Transverse colon (tissue), 4 donors: ENCODE data around the gene STMP1.

ENCODE experiments used
- POLR2A ChIP-seq: fragments of 450-650 bp; IDR thresholded peaks from one replicate; pipeline ENCODE4 v1.6.1; 2016; ENCODE audit warnings: antibody characterized with exemption, mild to moderate bottlenecking, moderate library complexity
- POLR2AphosphoS5 ChIP-seq, 3 donors: sonication (generic); formaldehyde crosslinking; IDR thresholded peaks; one replicate each; pipeline ENCODE4 v1.6.1; 2016; ENCODE audit warnings: antibody characterized with exemption in 3 of 3
- TF ChIP-seq, protein P1 (sequence below), 5 experiments: fragments of 200-600 bp in 3 of 5; fragments of 450-650 bp in 2 of 5; sonication (generic) in 3 of 5; IDR thresholded peaks; 1 replicate in 2 of 5; 2 replicates in 3 of 5; pipeline ENCODE4 v1.5.1; 2016 to 2017; ENCODE audit warnings: antibody characterized with exemption in 5 of 5, inconsistent platforms in 3 of 5, mild to moderate bottlenecking in 2 of 5, moderate library complexity in 1 of 5

DNA sequence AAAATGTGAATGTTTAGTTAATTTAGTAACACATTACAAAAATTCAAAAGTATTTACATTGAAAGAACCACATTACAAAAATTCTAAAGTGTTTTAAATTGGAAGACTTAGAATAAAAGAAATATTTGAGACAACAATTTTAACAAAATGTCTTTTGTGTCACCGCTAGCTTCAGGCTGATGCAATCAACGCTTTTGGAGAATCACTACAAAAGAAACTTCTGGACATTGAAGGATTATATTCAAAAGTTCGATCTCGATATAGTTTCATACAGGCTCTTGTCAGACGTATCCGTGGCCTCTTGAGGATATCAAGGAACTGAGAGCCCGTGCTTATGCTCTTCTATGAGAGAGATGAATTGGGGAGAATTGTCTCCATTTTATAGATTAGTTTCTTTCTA lies 14.1 kb upstream of the STMP1 start:
- TF ChIP-seq, protein P1, sequence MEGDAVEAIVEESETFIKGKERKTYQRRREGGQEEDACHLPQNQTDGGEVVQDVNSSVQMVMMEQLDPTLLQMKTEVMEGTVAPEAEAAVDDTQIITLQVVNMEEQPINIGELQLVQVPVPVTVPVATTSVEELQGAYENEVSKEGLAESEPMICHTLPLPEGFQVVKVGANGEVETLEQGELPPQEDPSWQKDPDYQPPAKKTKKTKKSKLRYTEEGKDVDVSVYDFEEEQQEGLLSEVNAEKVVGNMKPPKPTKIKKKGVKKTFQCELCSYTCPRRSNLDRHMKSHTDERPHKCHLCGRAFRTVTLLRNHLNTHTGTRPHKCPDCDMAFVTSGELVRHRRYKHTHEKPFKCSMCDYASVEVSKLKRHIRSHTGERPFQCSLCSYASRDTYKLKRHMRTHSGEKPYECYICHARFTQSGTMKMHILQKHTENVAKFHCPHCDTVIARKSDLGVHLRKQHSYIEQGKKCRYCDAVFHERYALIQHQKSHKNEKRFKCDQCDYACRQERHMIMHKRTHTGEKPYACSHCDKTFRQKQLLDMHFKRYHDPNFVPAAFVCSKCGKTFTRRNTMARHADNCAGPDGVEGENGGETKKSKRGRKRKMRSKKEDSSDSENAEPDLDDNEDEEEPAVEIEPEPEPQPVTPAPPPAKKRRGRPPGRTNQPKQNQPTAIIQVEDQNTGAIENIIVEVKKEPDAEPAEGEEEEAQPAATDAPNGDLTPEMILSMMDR (IDR thresholded peaks at IDR 0.05), result no peak
- no peak for TF ChIP-seq POLR2A
- no peak for TF ChIP-seq POLR2AphosphoS5 (IDR thresholded peaks at IDR 0.05)
